Gastroesophageal sphincter (tissue), 3 donors: ENCODE measurements around the gene PCDH9.

Experiments used
- CTCF ChIP-seq, 4 experiments: fragments of 200-600 bp in 2 of 4; fragments of 450-650 bp in 2 of 4; sonication (generic) in 1 of 4; IDR thresholded peaks; one replicate each; pipeline ENCODE4 v1.5.1; 2017 to 2019; ENCODE audit warnings: antibody characterized with exemption in 4 of 4, mild to moderate bottlenecking in 2 of 4, moderate library complexity in 2 of 4
- EP300 ChIP-seq: sonication (generic); formaldehyde crosslinking; IDR thresholded peaks from one replicate; pipeline ENCODE4 v1.6.1; 2017; ENCODE audit warnings: antibody characterized with exemption, mild to moderate bottlenecking
- POLR2A ChIP-seq, 2 donors: fragments of 450-650 bp; IDR thresholded peaks; one replicate each; pipeline ENCODE4 v1.6.1; 2017; ENCODE audit warnings: antibody characterized with exemption in 2 of 2, mild to moderate bottlenecking in 2 of 2, moderate library complexity in 1 of 2
- POLR2AphosphoS5 ChIP-seq: sonication (generic); formaldehyde crosslinking; IDR thresholded peaks from one replicate; pipeline ENCODE4 v1.6.1; 2017; ENCODE audit warnings: antibody characterized with exemption

GRCh38 chr13:67097892-67098452 lies 132.2 kb downstream of the PCDH9 start:
- TF ChIP-seq CTCF (IDR thresholded peaks at IDR 0.05) (no peak), POLR2A (IDR thresholded peaks at IDR 0.05) (no peak), POLR2AphosphoS5 (no peak), EP300 (no peak)
